K562 (cell line): Measurements from ENCODE around the gene NADK.
"Not testable (repeated sequence)": the region's sequence is repeated elsewhere in the genome, so short reads cannot be mapped to it uniquely, and the experiment has no call there.

Experiments used
- JUND ChIP-seq, 2 experiments: IDR thresholded peaks; 2 replicates in 1 of 2; 3 replicates in 1 of 2; pipeline ENCODE4 v1.6.1; 2011; ENCODE audit warnings: borderline replicate concordance in 2 of 2, low read depth in 2 of 2, low read length in 2 of 2, improper control_type of control experiment in 1 of 2, missing biosample characterization in 1 of 2, missing genetic modification characterization in 1 of 2, missing genetic modification reagents in 1 of 2
- RCOR1 ChIP-seq, 2 experiments: IDR thresholded peaks; 2 replicates each; pipeline ENCODE4 v1.6.1; 2012; ENCODE audit warnings: low read depth in 2 of 2, low read length in 2 of 2, borderline replicate concordance in 1 of 2, improper control_type of control experiment in 1 of 2
- REST ChIP-seq, 2 experiments: fragments of 450-650 bp; formaldehyde crosslinking in 1 of 2; IDR thresholded peaks; 2 replicates each; pipeline versions ENCODE4 v1.4.0 to v1.6.1; 2014 to 2020; ENCODE audit warnings: mild to moderate bottlenecking in 2 of 2, borderline replicate concordance in 1 of 2, low read depth in 1 of 2
- SAP30 ChIP-seq: fragments of 200-600 bp; sonication (generic); IDR thresholded peaks from 2 replicates; pipeline ENCODE4 v1.6.1; 2012; ENCODE audit warnings: borderline replicate concordance, low read depth, mild to moderate bottlenecking, moderate library complexity, low read length, control low read depth, inconsistent platforms; ENCODE audit not compliant: insufficient read depth, poor library complexity, severe bottlenecking
- USF2 ChIP-seq: sonication (generic); formaldehyde crosslinking; IDR thresholded peaks from 2 replicates; pipeline ENCODE4 v1.5.0; 2020; ENCODE audit warnings: missing genetic modification reagents
- ZNF512 ChIP-seq: IDR thresholded peaks from 2 replicates; pipeline ENCODE4 v1.6.1; 2016; ENCODE audit warnings: missing genetic modification characterization, missing compliant biosample characterization

- TF ChIP-seq USF2 (CRISPR knock-in tag); REST (IDR thresholded peaks at IDR 0.05; ENCODE audit: borderline replicate concordance); REST (CRISPR knock-in tag; IDR thresholded peaks at IDR 0.05; ENCODE audit: low read depth); ZNF512 (tag); RCOR1 (IDR thresholded peaks at IDR 0.05; ENCODE audit: borderline replicate concordance in 1 of 2, low read depth in 2 of 2, low read length in 2 of 2); JUND (IDR thresholded peaks at IDR 0.05; ENCODE audit: borderline replicate concordance, low read depth, low read length); JUND (tag; IDR thresholded peaks at IDR 0.05; ENCODE audit: borderline replicate concordance, low read depth, low read length); SAP30: not testable (repeated sequence)
Measured at GRCh38 chr1:1705623-1706022, 72.6 kb downstream of the NADK start.
